NAMALWA (cell line): Measurements from ENCODE around the gene VAT1L.
A peak's percentile ranks its signal among the peaks of the same experiment; 100 is the strongest.

Source experiments
- DNase-seq: peaks from one replicate; pipeline ENCODE4 v3.0.0-alpha.2; 2015; ENCODE audit warnings: low spot score

The VAT1L gene

GRCh38 chr16:77869997-77870813 lies 81.8 kb downstream of the VAT1L start:
- DNase-seq = no peak

- no peak for DNase-seq
Measured at GRCh38 chr16:77871932-77872331, 83.6 kb downstream of the VAT1L start.

GRCh38 chr16:77873066-77873465 lies 84.7 kb downstream of the VAT1L start:
- DNase-seq = no peak

GRCh38 chr16:77874347-77874746 lies 86.0 kb downstream of the VAT1L start:
- no peak for DNase-seq

- no peak for DNase-seq
Measured at GRCh38 chr16:77876776-77877175, 88.4 kb downstream of the VAT1L start.

- DNase-seq = no peak
Measured at GRCh38 chr16:77877712-77878347, 89.5 kb downstream of the VAT1L start.

- no peak for DNase-seq
Measured at GRCh38 chr16:77881355-77882030, 93.1 kb downstream of the VAT1L start.

- no peak for DNase-seq
Measured at GRCh38 chr16:77882358-77882757, 94.0 kb downstream of the VAT1L start.

- DNase-seq = no peak
Measured at GRCh38 chr16:77885571-77886295, 97.4 kb downstream of the VAT1L start.

GRCh38 chr16:77888871-77889270 lies 100.5 kb downstream of the VAT1L start:
- no peak for DNase-seq

GRCh38 chr16:77890075-77890474 lies 101.7 kb downstream of the VAT1L start:
- no peak for DNase-seq

- DNase-seq = no peak
Measured at GRCh38 chr16:77894162-77894561, 105.8 kb downstream of the VAT1L start.

- no peak for DNase-seq
Measured at GRCh38 chr16:77895962-77896361, 107.6 kb downstream of the VAT1L start.

GRCh38 chr16:77896415-77897128 lies 108.2 kb downstream of the VAT1L start:
- peak; percentile 4 for DNase-seq

- no peak for DNase-seq
Measured at GRCh38 chr16:77897129-77897437, 108.7 kb downstream of the VAT1L start.

- DNase-seq = no peak
Measured at GRCh38 chr16:77897831-77898605, 109.7 kb downstream of the VAT1L start.

- no peak for DNase-seq
Measured at GRCh38 chr16:77898671-77899211, 110.4 kb downstream of the VAT1L start.

- DNase-seq = no peak
Measured at GRCh38 chr16:77899416-77899815, 111.1 kb downstream of the VAT1L start.

- DNase-seq = no peak
Measured at GRCh38 chr16:77905374-77905920, 117.1 kb downstream of the VAT1L start.

- DNase-seq = no peak
Measured at GRCh38 chr16:77910021-77910420, 121.7 kb downstream of the VAT1L start.

- DNase-seq = no peak
Measured at GRCh38 chr16:77912617-77913016, 124.3 kb downstream of the VAT1L start.
